ENCODE results near the gene TLE4.

GRCh38 chr9:79641070-79641469, 69.3 kb downstream of the TLE4 start:
- no peak for TF ChIP-seq CTCF (IDR thresholded peaks at IDR 0.05; ENCODE audit: low read depth, low read length, poor library complexity, severe bottlenecking)
- no peak for TF ChIP-seq EZH2phosphoT487 (IDR thresholded peaks at IDR 0.05; ENCODE audit: borderline replicate concordance, low read length)

Measured in DOHH2 (cell line).